HG03520 (cell line): Measurements from ENCODE around the gene PITPNC1.
"Not testable (repeated sequence)": the region's sequence is repeated elsewhere in the genome, so short reads cannot be mapped to it uniquely, and the experiment has no call there.

Source experiments
- ATAC-seq: cut with Tn5 transposase; IDR thresholded peaks from one replicate; pipeline ENCODE4 v1.9.1; 2021; ENCODE audit warnings: mild to moderate bottlenecking, moderate library complexity; ENCODE audit not compliant: unreplicated experiment

Gene PITPNC1

GRCh38 chr17:67503739-67504138 lies 126.7 kb downstream of the PITPNC1 start:
- ATAC-seq: no peak

GRCh38 chr17:67504182-67504581 lies 127.1 kb downstream of the PITPNC1 start:
- no peak for ATAC-seq

GRCh38 chr17:67506966-67507365 lies 129.9 kb downstream of the PITPNC1 start:
- ATAC-seq: no peak

GRCh38 chr17:67509390-67510287 lies 132.6 kb downstream of the PITPNC1 start:
- ATAC-seq: no peak

GRCh38 chr17:67511012-67511411 lies 133.9 kb downstream of the PITPNC1 start:
- ATAC-seq: no peak

GRCh38 chr17:67511804-67512203 lies 134.7 kb downstream of the PITPNC1 start:
- ATAC-seq: no peak

- no peak for ATAC-seq
Measured at GRCh38 chr17:67514998-67515397, 137.9 kb downstream of the PITPNC1 start.

- ATAC-seq: no peak
Measured at GRCh38 chr17:67515490-67516083, 138.5 kb downstream of the PITPNC1 start.

GRCh38 chr17:67516571-67516970 lies 139.5 kb downstream of the PITPNC1 start:
- ATAC-seq: not testable (repeated sequence)

GRCh38 chr17:67517325-67517724 lies 140.2 kb downstream of the PITPNC1 start:
- no peak for ATAC-seq

- ATAC-seq: no peak
Measured at GRCh38 chr17:67518876-67519275, 141.8 kb downstream of the PITPNC1 start.

- ATAC-seq: no peak
Measured at GRCh38 chr17:67519801-67520251, 142.7 kb downstream of the PITPNC1 start.

GRCh38 chr17:67520252-67520906 lies 143.3 kb downstream of the PITPNC1 start:
- no peak for ATAC-seq

GRCh38 chr17:67520916-67521774 lies 144.1 kb downstream of the PITPNC1 start:
- no peak for ATAC-seq

- no peak for ATAC-seq
Measured at GRCh38 chr17:67521775-67522069, 144.6 kb downstream of the PITPNC1 start.

- ATAC-seq: no peak
Measured at GRCh38 chr17:67523101-67523500, 146.0 kb downstream of the PITPNC1 start.

GRCh38 chr17:67525239-67526135 lies 148.4 kb downstream of the PITPNC1 start:
- ATAC-seq: no peak

- no peak for ATAC-seq
Measured at GRCh38 chr17:67526700-67527099, 149.6 kb downstream of the PITPNC1 start.

GRCh38 chr17:67528751-67529436 lies 151.8 kb downstream of the PITPNC1 start:
- no peak for ATAC-seq
